ENCODE data around the gene KRTAP9-8. TPM values are rescaled to one million over a fixed set of nuclear protein-coding genes. Genes with fewer than 3 reads are reported as not detected.
"Not testable (repeated sequence)": the region's sequence is repeated elsewhere in the genome, so short reads cannot be mapped to it uniquely, and the experiment has no call there.

Gene KRTAP9-8
- total RNA-seq, 3 donors from 2014 or later (not counting 1 experiment from before 2014, with no cell fraction given), result not detected

DNA sequence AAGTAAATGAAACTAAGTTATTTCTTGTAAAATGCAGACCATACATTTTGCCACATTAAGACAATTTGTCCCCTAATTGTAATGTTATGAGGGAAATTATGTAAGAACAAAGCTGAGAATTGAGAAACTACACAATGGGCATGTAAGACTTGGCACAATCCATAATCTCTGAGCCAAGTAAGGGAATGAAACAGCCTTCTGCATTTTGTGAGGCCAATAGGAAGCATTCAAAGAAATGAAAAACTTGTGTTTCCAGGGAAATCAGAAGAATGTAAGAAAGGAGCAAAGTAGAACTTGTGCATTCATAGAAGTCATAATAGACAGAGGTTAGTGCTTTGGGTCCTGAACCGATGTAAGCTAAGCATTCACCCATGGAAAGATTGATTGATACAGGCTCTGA lies 13.5 kb downstream of the KRTAP9-8 start:
- intact Hi-C loops (cut with micrococcal nuclease), result no loop called here
- Histone ChIP-seq H3K27me3 (ENCODE audit: control insufficient read depth, insufficient read depth, low read length) (no peaks in the 10 kb centered on the region), H3K4me1 (ENCODE audit: control insufficient read depth, insufficient read depth, low read length) (no peaks in the 10 kb centered on the region), H3K9me3 (ENCODE audit: control insufficient read depth, insufficient read depth, low read length) (no peaks in the 10 kb centered on the region), H3K36me3 (ENCODE audit: control insufficient read depth, insufficient read depth, low read length) (no peaks in the 10 kb centered on the region), H3K4me3 (ENCODE audit: low read length) (no peak overlapping the region), H3K27ac (ENCODE audit: low read length) (no peak overlapping the region)
- H3K4me3 Mint-ChIP-seq, result no peak overlapping the region
- DNase-seq (peak in 1 of 2 donors; percentile 0), ATAC-seq (no peak)
- TF ChIP-seq, protein P1, sequence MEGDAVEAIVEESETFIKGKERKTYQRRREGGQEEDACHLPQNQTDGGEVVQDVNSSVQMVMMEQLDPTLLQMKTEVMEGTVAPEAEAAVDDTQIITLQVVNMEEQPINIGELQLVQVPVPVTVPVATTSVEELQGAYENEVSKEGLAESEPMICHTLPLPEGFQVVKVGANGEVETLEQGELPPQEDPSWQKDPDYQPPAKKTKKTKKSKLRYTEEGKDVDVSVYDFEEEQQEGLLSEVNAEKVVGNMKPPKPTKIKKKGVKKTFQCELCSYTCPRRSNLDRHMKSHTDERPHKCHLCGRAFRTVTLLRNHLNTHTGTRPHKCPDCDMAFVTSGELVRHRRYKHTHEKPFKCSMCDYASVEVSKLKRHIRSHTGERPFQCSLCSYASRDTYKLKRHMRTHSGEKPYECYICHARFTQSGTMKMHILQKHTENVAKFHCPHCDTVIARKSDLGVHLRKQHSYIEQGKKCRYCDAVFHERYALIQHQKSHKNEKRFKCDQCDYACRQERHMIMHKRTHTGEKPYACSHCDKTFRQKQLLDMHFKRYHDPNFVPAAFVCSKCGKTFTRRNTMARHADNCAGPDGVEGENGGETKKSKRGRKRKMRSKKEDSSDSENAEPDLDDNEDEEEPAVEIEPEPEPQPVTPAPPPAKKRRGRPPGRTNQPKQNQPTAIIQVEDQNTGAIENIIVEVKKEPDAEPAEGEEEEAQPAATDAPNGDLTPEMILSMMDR (IDR thresholded peaks at IDR 0.05), result no peak
- WGBS (ENCODE audit: insufficient coverage), result 90% methylated on average over 1 of the region's 1 CpG
- H3K27ac Mint-ChIP-seq, result no peak overlapping the region
- peaks cover 23 to 49% of the 10 kb centered on the region in 2 donors for H3K27me3 Mint-ChIP-seq (ENCODE audit: low read depth in 2 of 2)
- H3K9me3 Mint-ChIP-seq, result no peaks in the 10 kb centered on the region
- no peaks in the 10 kb centered on the region for H3K36me3 Mint-ChIP-seq
- no peaks in the 10 kb centered on the region for H3K4me1 Mint-ChIP-seq

DNA sequence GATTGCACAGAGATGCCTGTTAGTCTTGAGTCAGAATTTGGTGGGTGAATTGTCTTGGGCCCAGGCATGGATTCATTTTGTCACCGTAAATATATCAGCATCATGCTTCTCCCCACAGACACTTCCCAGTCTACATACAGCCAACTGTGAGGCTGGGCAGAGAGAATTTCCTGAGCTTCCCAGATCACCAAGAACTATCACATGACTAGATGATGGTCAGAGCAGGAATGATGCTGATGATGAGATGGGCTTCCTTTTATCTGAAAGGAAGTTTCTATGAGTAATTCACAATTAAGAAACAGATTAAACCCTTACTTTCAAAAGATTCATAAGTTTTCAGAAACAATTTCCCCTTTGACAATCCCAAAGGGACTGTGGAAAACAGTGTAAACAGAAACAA lies 17.1 kb downstream of the KRTAP9-8 start:
- ATAC-seq (no peak), DNase-seq (peak in 1 of 2 donors; percentile 0)
- no peaks in the 10 kb centered on the region for H3K9me3 Mint-ChIP-seq
- no peaks in the 10 kb centered on the region for H3K4me1 ChIP-seq (ENCODE audit: control insufficient read depth, insufficient read depth, low read length)
- H3K27ac Mint-ChIP-seq, result no peak overlapping the region
- H3K4me3 Mint-ChIP-seq, result no peak overlapping the region
- intact Hi-C loops (cut with micrococcal nuclease), result no loop called here
- H3K4me1 Mint-ChIP-seq, result no peaks in the 10 kb centered on the region
- no peaks in the 10 kb centered on the region for H3K36me3 Mint-ChIP-seq
- WGBS (ENCODE audit: insufficient coverage), result 50% methylated on average over 1 of the region's 1 CpG
- peaks cover 28 to 80% of the 10 kb centered on the region in 2 donors for H3K27me3 Mint-ChIP-seq (ENCODE audit: low read depth in 2 of 2)
- no peak overlapping the region for H3K27ac ChIP-seq (ENCODE audit: low read length)
- no peak overlapping the region for H3K4me3 ChIP-seq (ENCODE audit: low read length)
- TF ChIP-seq, protein P1 (IDR thresholded peaks at IDR 0.05), result no peak
- no peaks in the 10 kb centered on the region for H3K9me3 ChIP-seq (ENCODE audit: control insufficient read depth, insufficient read depth, low read length)
- no peaks in the 10 kb centered on the region for H3K36me3 ChIP-seq (ENCODE audit: control insufficient read depth, insufficient read depth, low read length)
- peaks cover 2% of the 10 kb centered on the region for H3K27me3 ChIP-seq (ENCODE audit: control insufficient read depth, insufficient read depth, low read length)

DNA sequence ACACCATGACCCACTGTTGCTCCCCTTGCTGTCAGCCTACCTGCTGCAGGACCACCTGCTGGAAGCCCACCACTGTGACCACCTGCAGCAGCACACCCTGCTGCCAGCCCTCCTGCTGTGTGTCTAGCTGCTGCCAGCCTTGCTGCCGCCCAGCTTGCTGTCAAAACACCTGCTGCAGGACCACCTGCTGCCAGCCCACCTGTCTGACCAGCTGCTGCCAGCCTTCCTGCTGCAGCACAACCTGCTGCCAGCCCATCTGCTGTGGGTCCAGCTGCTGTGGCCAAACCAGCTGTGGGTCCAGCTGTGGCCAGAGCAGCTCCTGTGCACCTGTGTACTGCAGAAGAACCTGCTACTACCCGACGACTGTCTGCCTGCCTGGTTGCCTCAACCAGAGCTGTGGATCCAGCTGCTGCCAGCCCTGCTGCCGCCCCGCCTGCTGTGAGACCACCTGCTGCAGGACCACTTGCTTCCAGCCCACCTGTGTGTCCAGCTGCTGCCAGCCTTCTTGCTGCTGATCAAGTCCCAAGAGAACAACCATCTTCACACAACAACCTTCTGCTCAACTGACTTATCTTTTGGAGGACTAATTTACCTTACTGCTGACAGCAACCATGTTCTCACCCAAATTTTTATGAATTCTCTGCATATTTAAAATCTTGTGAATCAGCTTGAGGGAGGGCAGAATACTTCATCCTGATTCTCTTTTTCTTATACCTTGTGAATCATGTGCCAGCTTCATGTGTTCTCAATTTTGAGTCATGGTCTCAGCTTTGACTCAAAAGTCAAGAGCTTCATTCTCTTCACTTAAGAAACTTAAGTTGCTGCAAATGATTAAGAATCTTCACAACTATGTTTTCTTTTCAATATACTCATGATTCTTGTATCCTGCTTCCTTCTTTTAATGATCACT lies 17.8 kb downstream of the KRTAP9-8 start, which contains the start of gene KRTAP9-9:
TSS of gene KRTAP9-9 (plus strand) at position 4 of the 910 bp plus-strand sequence.
- 82% methylated on average over 5 of the region's 5 CpGs for WGBS (ENCODE audit: insufficient coverage)
- H3K4me1 ChIP-seq (ENCODE audit: control insufficient read depth, insufficient read depth, low read length); H3K36me3 Mint-ChIP-seq; H3K4me3 Mint-ChIP-seq; intact Hi-C loops (cut with micrococcal nuclease); H3K36me3 ChIP-seq (ENCODE audit: control insufficient read depth, insufficient read depth, low read length); H3K27ac Mint-ChIP-seq; H3K4me3 ChIP-seq (ENCODE audit: low read length); H3K27me3 ChIP-seq (ENCODE audit: control insufficient read depth, insufficient read depth, low read length); H3K9me3 ChIP-seq (ENCODE audit: control insufficient read depth, insufficient read depth, low read length); H3K27ac ChIP-seq (ENCODE audit: low read length); H3K9me3 Mint-ChIP-seq; H3K4me1 Mint-ChIP-seq; ATAC-seq: not testable (repeated sequence)
- H3K27me3 Mint-ChIP-seq (ENCODE audit: low read depth in 2 of 2), result peaks cover 27 to 80% of the 10 kb centered on the region in 2 donors
- DNase-seq, result peak in 1 of 2 donors; percentile 0

DNA sequence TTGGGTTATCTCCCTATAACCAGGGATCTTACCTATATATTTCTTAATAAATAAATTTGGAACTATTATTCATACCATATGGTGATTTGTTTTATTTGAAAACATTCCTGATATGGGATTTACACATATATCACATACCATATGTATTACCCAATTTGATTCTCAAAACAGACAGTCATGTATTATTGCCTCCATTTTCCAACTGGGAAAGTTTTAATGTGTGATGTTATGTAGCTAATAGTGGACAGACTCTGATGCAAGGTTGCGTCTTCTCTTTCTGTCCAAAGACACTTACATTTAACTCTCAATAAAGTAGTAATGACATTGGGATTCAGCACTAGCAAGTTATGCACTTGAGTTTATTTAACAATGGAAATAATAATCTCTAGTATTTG lies 18.5 kb downstream of the KRTAP9-8 start:
- H3K4me3 Mint-ChIP-seq, result no peak overlapping the region
- intact Hi-C loops (cut with micrococcal nuclease), result no loop called here
- ATAC-seq (no peak), DNase-seq (peak in 1 of 2 donors; percentile 0)
- Histone ChIP-seq H3K27ac (ENCODE audit: low read length) (no peak overlapping the region), H3K9me3 (ENCODE audit: control insufficient read depth, insufficient read depth, low read length) (no peaks in the 10 kb centered on the region), H3K4me3 (ENCODE audit: low read length) (no peak overlapping the region), H3K4me1 (ENCODE audit: control insufficient read depth, insufficient read depth, low read length) (no peaks in the 10 kb centered on the region), H3K27me3 (ENCODE audit: control insufficient read depth, insufficient read depth, low read length) (peaks cover 2% of the 10 kb centered on the region), H3K36me3 (ENCODE audit: control insufficient read depth, insufficient read depth, low read length) (no peaks in the 10 kb centered on the region)
- no peaks in the 10 kb centered on the region for H3K36me3 Mint-ChIP-seq
- WGBS (ENCODE audit: insufficient coverage), result no CpG with 5 or more reads among the region's 1 CpG
- peaks cover 34 to 80% of the 10 kb centered on the region in 2 donors for H3K27me3 Mint-ChIP-seq (ENCODE audit: low read depth in 2 of 2)
- H3K27ac Mint-ChIP-seq, result no peak overlapping the region
- H3K9me3 Mint-ChIP-seq, result no peaks in the 10 kb centered on the region
- no peaks in the 10 kb centered on the region for H3K4me1 Mint-ChIP-seq
- TF ChIP-seq, protein P1 (IDR thresholded peaks at IDR 0.05), result no peak
